Activated CD8-positive, alpha-beta T cell treated with anti-CD3 and anti-CD28 coated beads for 36 hours (primary cell): Measurements from ENCODE around the gene PSMB5. TPM values are rescaled to one million over a fixed set of nuclear protein-coding genes. Genes with fewer than 3 reads are reported as not detected.

Source experiments
- ATAC-seq: fragments of 200-7000 bp; cut with Tn5 transposase; one replicate; pipeline ENCODE4 v1.10.0; 2021; ENCODE audit warnings: mild to moderate bottlenecking, moderate library complexity
- CTCF ChIA-PET: fragments of 350-600 bp; sonication (Branson Sonifier 250); formaldehyde crosslinking; loops from one replicate; lab custom pipeline; 2021; ENCODE audit warnings: antibody characterized with exemption; lab: Charles Lee
- POLR2A ChIA-PET: fragments of 350-600 bp; sonication (Branson Sonifier 250); formaldehyde crosslinking; loops from one replicate; lab custom pipeline; 2021; ENCODE audit warnings: antibody characterized with exemption; lab: Charles Lee
- DNase-seq: peaks from one replicate; pipeline ENCODE4 v3.0.0-alpha.2; 2020
- H3K27ac Mint-ChIP-seq: one replicate; pipeline ENCODE4 v1.8.0; 2021; ENCODE audit warnings: mild to moderate bottlenecking, mixed read lengths
- H3K27me3 Mint-ChIP-seq: one replicate; pipeline ENCODE4 v1.8.0; 2021; ENCODE audit warnings: mixed read lengths
- H3K36me3 Mint-ChIP-seq: one replicate; pipeline ENCODE4 v1.8.0; 2021; ENCODE audit warnings: low read depth, mixed read lengths
- H3K4me1 Mint-ChIP-seq: one replicate; pipeline ENCODE4 v1.8.0; 2021; ENCODE audit warnings: low read depth, mixed read lengths
- H3K4me3 Mint-ChIP-seq: one replicate; pipeline ENCODE4 v1.8.0; 2021; ENCODE audit warnings: mild to moderate bottlenecking, moderate library complexity, mixed read lengths
- H3K9me3 Mint-ChIP-seq: one replicate; pipeline ENCODE4 v1.8.0; 2021; ENCODE audit warnings: mixed read lengths
- intact Hi-C: fragments of 100-400 bp; cut with micrococcal nuclease; formaldehyde crosslinking; loops from one replicate; pipeline ENCODE4 v1.10.0; 2022
- total RNA-seq, 2 experiments: library from RNA; stranded (reverse); gene quantifications; one replicate each; pipeline ENCODE4 v1.2.3, GENCODE V29; 2021
- TF ChIP-seq, protein P1 (sequence below): fragments of 200-600 bp; IDR thresholded peaks from one replicate; pipeline ENCODE4 v1.8.0; 2022; ENCODE audit warnings: antibody characterized with exemption, mild to moderate bottlenecking

PSMB5 gene
- total RNA-seq = 100 to 1,000 TPM; 119 to 120 TPM

DNA sequence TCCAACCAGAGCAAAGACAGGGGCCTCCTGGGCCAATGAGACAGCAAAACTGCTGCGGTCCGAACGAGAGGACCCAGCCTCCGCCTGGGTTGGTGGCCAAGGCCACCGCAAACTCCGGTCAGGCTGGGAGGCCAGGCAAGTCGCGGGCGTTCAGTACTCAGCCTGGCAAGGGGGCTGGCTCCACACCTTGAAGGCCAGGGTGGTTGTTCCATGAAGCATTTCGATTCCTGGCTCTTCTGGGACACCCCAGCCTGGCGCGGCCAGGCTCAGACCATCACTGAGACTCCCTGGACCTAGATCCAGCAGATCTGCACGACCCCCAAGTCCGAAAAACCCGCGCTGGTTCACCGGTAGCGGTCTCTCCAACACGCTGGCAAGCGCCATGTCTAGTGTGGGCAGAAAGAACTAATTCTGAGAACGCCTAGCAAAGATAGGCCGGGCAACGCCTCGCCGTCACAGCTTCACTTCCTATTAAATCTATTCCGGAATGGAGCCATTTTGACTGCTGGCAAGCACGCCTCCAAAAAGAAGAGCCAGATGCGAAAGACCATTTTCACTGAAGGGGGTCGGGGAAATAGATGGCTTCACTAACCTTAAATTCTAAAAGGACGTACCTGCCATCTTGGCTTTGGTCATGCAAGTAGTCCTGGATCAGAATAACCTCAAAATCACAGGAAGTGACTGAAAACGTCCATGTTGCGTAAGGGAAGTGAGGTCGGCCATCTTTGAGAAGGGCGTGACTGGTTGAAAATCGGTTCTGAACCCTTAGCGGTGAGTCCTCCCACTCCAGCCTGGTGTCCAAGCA, at the start of gene PSMB5:
PSMB5 (minus strand) TSS at position 403 of the 805 bp plus-strand sequence; CDS start at position 384, 19 bp downstream.
- POLR2A ChIA-PET = interaction anchor here (0.6 to 2.5 kb wide), 7 partner anchors 8 to 1631 kb away, joined by 3 to 19 read pairs (median 4); partner anchors contain the start of gene AJUBA
- intact Hi-C loops = loop anchor here (1.0 kb wide), 1 partner anchor 27 kb away; no protein-coding TSS in a partner anchor
- CTCF ChIA-PET = interaction anchor here (1.0 to 7.5 kb wide), 5 partner anchors 22 to 61 kb away, joined by 3 to 29 read pairs (median 5); partner anchors contain the start of genes AJUBA and CDH24
- TF ChIP-seq, protein P1, sequence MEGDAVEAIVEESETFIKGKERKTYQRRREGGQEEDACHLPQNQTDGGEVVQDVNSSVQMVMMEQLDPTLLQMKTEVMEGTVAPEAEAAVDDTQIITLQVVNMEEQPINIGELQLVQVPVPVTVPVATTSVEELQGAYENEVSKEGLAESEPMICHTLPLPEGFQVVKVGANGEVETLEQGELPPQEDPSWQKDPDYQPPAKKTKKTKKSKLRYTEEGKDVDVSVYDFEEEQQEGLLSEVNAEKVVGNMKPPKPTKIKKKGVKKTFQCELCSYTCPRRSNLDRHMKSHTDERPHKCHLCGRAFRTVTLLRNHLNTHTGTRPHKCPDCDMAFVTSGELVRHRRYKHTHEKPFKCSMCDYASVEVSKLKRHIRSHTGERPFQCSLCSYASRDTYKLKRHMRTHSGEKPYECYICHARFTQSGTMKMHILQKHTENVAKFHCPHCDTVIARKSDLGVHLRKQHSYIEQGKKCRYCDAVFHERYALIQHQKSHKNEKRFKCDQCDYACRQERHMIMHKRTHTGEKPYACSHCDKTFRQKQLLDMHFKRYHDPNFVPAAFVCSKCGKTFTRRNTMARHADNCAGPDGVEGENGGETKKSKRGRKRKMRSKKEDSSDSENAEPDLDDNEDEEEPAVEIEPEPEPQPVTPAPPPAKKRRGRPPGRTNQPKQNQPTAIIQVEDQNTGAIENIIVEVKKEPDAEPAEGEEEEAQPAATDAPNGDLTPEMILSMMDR = no peak
- ATAC-seq = peak; percentile 96
- peaks cover 31% of the 10 kb centered on the region for H3K4me1 Mint-ChIP-seq
- H3K4me3 Mint-ChIP-seq = peak within 1 kb of the TSS; percentile 92
- H3K27ac Mint-ChIP-seq = peak within 1 kb of the TSS; percentile 98
- no peaks in the 10 kb centered on the region for H3K27me3 Mint-ChIP-seq
- H3K36me3 Mint-ChIP-seq = peaks cover 32% of the 10 kb centered on the region
- peaks cover 2% of the 10 kb centered on the region for H3K9me3 Mint-ChIP-seq
- DNase-seq = peak; percentile 96

DNA sequence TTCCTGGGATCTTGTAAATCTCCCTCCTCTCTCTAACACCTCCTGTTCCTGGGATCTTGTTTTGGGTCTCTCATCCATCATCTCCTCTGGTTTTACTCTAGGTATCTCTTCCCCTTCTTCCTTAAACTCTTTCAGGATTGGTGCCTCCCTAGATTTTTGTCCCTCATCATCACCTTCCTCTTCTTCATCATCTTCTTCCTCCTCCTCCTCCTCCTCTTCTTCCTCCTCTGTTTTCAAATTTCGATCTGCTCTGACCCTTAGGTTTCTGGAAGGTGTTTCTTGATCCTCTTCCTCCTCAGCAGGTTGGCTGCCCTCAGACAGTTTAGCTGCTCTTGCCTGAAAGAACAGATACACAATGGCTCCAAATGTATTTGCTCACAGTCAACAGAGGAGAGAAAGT, 45.8 kb upstream of the PSMB5 start:
- Mint-ChIP-seq H3K9me3 (no peaks in the 10 kb centered on the region), H3K27me3 (no peaks in the 10 kb centered on the region), H3K36me3 (peaks cover 39% of the 10 kb centered on the region), H3K4me1 (peaks cover 11% of the 10 kb centered on the region), H3K4me3 (no peak overlapping the region), H3K27ac (peak overlapping the region; percentile 17)
- TF ChIP-seq, protein P1 = no peak
- no peak for ATAC-seq
- ChIA-PET POLR2A (interaction anchor here (1.2 to 1.7 kb wide), 2 partner anchors 9 to 14 kb away, joined by 5 to 7 read pairs; partner anchors contain the start of gene ACIN1), CTCF (interaction anchor here (0.9 to 4.9 kb wide), 6 partner anchors 9 to 150 kb away, joined by 3 to 29 read pairs (median 4); partner anchors contain the start of gene ACIN1)
- DNase-seq = no peak
- intact Hi-C loops = no loop called here

- ATAC-seq (no peak), DNase-seq (no peak)
- Mint-ChIP-seq H3K9me3 (no peaks in the 10 kb centered on the region), H3K27ac (peak overlapping the region; percentile 17), H3K4me1 (peaks cover 8% of the 10 kb centered on the region), H3K27me3 (no peaks in the 10 kb centered on the region), H3K4me3 (no peak overlapping the region), H3K36me3 (peaks cover 37% of the 10 kb centered on the region)
- CTCF ChIA-PET = interaction anchor here (0.9 to 4.9 kb wide), 5 partner anchors 8 to 149 kb away, joined by 3 to 29 read pairs (median 4); no protein-coding TSS in a partner anchor
- TF ChIP-seq, protein P1 = no peak
- intact Hi-C loops = no loop called here
- POLR2A ChIA-PET = no interaction called here
Measured at GRCh38 chr14:23079716-23080115, 45.0 kb upstream of the PSMB5 start.

DNA sequence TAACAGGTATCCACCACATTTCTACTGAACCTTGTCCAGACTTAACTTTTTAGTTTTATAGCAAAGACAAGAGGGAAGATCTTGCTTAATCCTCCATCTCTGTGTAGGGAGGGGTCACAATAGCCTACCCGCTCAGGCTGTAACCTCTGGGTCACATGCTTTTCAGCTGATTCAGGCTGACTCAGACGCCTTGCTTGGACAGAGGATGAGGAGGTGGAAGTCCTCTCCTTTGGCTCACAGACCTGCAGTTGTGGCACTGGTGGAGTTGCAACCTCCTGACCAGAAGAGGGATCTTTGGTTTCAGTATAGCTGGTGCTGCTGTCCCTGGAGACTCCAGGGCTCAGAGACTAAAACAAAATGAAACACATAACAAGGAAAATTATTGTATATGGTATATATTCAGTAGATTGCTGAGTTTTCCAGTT, 44.0 kb upstream of the PSMB5 start:
- intact Hi-C loops = no loop called here
- peak; percentile 37 for ATAC-seq
- peaks cover 35% of the 10 kb centered on the region for H3K36me3 Mint-ChIP-seq
- H3K4me3 Mint-ChIP-seq = no peak overlapping the region
- CTCF ChIA-PET = interaction anchor here (0.7 to 9.8 kb wide), 10 partner anchors 10 to 107 kb away, joined by 3 to 196 read pairs (median 34); partner anchors contain the start of genes ACIN1, AJUBA, C14orf119 and CDH24
- no peaks in the 10 kb centered on the region for H3K9me3 Mint-ChIP-seq
- POLR2A ChIA-PET = interaction anchor here (2.2 kb wide), 1 partner anchor 16 kb away, joined by 12 read pairs; the partner anchor contains the start of genes ACIN1 and C14orf119
- TF ChIP-seq, protein P1 = no peak
- peak overlapping the region; percentile 38 for H3K27ac Mint-ChIP-seq
- H3K4me1 Mint-ChIP-seq = peaks cover 5% of the 10 kb centered on the region
- no peak for DNase-seq
- H3K27me3 Mint-ChIP-seq = no peaks in the 10 kb centered on the region
